ENCODE measurements around the gene USP13.
"Not testable (repeated sequence)": the region's sequence is repeated elsewhere in the genome, so short reads cannot be mapped to it uniquely, and the experiment has no call there.

Gene USP13, protein sequence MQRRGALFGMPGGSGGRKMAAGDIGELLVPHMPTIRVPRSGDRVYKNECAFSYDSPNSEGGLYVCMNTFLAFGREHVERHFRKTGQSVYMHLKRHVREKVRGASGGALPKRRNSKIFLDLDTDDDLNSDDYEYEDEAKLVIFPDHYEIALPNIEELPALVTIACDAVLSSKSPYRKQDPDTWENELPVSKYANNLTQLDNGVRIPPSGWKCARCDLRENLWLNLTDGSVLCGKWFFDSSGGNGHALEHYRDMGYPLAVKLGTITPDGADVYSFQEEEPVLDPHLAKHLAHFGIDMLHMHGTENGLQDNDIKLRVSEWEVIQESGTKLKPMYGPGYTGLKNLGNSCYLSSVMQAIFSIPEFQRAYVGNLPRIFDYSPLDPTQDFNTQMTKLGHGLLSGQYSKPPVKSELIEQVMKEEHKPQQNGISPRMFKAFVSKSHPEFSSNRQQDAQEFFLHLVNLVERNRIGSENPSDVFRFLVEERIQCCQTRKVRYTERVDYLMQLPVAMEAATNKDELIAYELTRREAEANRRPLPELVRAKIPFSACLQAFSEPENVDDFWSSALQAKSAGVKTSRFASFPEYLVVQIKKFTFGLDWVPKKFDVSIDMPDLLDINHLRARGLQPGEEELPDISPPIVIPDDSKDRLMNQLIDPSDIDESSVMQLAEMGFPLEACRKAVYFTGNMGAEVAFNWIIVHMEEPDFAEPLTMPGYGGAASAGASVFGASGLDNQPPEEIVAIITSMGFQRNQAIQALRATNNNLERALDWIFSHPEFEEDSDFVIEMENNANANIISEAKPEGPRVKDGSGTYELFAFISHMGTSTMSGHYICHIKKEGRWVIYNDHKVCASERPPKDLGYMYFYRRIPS
- 7.5 to 8.2 reads per million in 2 donors for total RNA-seq

DNA sequence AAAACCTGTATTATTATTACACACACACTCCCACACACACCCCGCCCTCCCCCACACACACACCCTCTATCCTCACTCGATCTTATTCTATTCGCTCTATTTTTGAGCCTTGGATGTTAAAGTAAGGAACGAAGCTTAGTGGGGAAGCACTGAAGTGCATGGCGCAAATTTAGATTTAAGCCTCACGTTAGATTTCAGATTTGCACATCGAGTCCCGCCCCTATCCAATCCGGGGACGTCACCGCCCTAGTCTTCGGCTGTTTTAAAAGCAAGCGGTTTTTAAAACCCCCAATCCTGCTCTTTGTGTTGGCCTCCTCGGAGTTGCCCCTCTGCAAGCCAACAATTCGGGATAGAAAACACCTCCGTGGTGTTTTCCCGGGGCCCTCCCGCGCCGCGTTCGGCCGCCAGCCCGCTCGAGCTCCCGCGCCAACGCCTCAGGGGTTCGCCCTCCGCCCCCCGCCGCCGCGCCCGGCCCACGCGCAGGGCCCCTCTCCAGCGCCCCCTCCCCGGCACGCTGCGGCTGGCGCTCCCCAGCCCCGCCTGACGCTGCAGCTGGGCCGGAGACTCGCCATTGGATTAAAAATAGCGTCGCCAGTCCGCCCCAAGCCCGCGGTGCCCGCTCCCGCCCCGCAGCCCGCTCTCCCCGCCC lies at the start of gene USP13:
USP13 (plus strand) TSS at position 594 of the 649 bp plus-strand sequence. CDS start 186 bp downstream, outside the sequence.
- DNase-seq, result peak; percentile 46

DNA sequence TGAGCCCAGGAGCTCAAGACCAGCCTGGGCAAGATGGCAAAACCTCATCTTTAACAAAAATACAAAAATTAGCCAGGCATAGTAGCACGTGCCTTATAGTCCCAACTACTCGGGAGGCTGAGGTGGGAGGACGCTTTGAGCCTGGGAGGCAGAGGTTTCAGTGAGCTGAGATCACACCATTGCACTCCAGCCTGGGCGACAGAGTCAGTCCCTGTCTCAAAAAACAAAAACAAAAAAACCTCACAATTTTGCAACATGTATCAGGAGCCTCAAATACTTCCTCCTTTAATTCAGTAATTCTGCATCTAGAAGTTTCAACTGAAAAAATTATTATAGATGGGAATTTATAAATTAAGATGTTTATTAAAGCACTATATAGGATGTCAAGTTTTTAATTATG lies 49.5 kb upstream of the USP13 start:
- DNase-seq, result no peak

DNA sequence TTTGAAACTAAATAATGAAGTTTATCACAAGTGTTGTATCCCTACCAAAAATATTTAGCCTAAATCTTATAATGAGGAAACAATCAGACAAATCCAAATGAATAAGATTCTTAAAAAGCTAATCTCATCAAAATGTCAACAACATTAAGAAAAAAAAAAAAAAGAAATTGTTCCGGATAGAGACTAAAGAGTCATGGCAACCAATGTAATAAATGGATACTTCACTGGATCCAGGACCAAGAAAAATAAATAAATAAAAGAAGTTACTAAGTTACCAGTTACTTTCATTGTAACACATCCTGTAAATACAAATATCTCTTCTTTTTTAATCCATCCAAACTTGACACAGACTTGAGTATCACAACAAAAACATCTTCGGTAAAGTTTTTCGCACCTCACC lies 49.0 kb upstream of the USP13 start:
- DNase-seq, result no peak

DNA sequence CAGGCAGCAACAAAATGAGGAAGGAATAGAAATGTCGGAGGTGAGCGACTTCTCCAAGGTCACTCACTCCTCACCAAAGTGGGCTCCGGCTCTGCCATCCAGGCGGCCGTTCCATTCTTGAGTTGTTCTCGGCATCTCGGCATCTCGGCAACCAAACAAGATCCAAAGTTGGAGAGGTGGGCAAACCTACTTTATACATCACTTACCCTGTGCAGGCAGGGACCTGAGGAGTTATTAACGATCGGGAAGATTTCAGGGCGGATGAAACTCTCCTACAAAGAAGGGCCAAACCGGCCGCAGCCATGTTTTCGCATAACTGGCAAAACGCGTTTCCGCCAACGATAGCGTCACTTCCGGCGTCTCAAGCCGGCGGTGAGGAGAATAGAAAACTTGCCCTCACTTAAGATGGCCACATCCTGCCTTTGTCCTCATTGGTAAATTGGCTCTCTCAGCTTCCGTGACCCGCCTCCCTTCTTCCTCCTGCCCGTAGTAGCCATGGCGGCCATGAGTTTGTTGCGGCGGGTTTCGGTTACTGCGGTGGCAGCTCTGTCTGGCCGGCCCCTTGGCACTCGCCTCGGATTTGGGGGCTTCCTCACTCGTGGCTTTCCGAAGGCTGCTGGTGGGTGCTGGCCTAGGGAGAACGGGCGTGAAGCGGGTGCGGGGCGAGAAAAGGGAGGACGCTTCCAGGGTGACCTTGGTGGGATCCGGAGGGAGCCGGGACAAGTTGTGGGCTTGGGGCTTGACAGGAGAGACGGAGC lies 48.3 kb upstream of the USP13 start, which contains the start of the genes MRPL47 and NDUFB5:
MRPL47 (minus strand) TSS at position 318 of the 758 bp plus-strand sequence; CDS start at position 304, 14 bp downstream.
NDUFB5 (plus strand) TSS at position 474 of the 758 bp plus-strand sequence; CDS start at position 496, 22 bp downstream.
- peak; percentile 61 for DNase-seq

DNA sequence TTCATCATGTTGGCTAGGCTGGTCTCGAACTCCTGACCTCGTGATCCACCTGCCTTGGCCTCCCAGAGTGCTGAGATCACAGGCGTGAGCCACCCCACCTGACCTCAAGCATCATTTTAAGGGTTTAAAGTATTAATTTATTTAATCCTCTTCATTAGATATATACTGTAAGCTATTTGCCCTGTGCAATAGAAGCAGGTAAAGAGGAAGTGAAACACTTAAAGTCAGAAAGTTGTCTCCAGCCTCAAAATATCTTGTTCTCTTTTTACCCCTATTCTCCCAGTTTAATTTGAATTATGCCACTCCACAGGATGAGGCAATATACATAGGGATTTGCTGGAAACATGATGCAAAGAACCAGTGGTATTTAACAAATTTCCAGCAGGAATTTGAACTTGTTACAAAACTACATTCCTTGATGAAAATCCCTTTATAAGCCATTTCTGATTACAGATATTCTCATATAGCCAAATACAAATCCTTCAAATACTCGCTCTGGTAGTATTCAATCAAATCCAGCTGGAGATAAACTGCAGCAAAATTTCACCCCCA lies 46.2 kb upstream of the USP13 start:
- no peak for DNase-seq

DNA sequence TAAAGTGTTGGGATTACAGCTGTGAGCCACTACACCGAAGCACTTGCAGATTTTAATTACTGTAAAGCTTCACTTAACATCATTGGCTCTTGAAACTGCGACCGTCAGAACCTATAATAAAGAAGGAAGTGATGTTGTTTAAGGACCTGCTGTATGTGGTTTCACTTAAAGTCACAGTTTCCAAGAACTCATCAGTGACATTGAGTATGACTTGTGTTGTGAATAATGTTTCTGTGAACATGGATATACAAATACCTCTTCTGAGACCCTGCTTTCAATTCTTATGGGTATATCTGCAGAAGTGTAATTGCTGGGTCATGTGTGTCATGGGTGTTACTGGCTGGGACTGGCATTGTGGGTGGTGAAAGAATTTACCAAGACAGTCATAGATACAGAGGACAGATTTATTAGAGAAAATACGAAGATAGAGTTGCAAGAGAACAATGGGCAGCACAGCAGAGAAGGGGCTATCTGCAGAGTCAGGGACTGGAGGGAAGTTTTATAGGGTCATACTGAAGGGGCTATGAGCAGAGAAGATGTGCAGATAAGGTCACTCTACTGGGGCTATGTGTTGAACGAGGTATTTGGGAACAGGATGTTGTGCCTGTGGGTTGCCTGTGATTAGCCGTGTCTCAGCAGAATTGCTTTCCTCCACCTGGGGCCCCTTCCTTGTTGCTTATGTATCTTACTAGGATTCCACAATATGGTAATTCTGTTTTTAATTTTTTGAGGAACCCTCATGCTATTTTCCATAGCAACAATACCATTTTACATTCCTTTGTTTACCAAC lies 43.7 kb upstream of the USP13 start:
- no peak for DNase-seq

DNA sequence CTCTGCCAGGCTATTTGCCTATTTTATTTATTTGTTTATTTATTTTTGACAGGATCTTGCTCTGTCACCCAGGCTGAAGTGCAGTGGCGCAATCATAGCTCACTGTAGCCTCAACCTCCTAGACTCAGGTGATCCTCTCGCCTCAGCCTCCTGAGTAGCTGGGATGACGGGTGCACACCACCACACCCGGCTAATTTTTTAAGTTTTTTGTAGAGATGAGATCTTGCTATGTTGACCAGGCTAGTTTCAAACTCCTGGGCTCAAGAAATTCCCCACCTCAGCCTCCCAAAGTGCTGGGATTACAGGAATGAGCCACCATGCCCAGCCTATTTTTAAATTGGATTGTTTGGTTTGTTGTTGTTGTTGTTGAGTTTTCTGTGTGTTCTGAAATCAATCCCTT lies 42.8 kb upstream of the USP13 start:
- DNase-seq, result no peak

DNA sequence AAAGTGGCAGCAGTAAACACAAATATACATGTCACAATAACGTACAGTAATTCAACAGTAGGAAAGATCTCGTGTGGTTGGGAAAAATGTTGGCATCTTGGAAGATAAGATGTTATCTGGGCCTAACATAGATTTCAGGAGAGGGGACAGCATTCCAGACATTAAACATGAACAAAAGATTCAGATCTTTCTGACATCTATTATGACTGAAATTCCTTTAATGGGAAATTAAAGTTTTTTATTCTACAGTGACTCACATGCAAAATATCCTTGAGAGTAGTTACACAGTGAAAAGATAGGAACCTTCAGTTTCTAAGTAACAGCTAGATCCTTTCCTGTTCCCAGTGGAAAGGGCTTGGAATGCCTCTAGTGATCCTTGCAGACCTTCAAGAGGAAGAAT lies 39.0 kb upstream of the USP13 start:
- DNase-seq, result no peak

DNA sequence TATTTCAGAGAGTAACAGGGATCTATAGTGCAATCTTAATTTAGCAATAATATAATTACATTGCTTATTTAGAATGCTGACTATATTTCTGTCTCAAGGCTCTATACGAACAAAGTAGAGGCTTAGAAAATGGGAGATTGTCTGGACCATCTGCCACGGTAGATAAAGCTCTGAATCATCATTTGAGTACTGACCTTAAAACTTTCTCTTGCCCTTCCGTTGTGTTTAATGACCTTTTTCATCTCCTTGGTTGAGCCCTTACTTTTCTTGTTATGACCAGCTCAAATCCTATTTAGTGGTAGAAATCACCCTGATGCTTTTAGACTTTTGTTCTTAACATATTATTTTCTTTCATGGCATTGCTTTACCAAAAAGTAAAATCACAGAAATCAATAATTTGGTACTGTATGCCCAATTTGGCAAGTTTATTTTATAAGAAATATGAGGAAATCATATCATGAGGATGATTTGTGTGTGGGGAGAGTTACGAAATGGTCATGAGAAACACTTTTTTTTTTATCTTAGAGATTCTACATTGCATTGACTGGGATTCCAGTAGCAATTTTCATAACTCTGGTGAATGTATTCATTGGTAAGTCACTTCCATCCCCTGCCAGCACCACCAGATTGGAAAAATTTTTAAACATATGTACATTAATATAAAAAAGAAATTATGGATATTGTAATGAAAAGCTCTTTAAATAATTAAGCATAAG lies 37.2 kb upstream of the USP13 start:
- DNase-seq, result no peak

DNA sequence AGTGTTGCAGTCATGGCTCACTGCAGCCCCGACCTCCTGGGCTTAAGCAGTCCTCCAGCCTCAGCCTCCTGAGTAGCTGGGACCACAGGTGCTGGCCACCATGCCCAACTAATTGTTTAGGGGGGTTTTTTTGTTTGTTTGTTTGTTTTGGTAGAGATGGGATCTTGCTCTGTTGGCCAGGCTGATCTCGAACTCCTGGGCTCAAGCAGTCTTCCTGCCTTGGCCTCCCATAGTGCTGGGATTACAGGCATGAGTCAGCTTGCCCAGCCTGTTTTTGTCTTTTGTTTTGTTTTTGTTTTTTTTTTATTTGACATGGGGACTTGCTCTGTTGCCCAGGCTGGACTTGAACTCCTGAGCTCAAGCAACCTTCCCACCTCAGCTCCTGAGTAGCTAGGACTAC lies 30.8 kb upstream of the USP13 start:
- DNase-seq, result no peak

DNA sequence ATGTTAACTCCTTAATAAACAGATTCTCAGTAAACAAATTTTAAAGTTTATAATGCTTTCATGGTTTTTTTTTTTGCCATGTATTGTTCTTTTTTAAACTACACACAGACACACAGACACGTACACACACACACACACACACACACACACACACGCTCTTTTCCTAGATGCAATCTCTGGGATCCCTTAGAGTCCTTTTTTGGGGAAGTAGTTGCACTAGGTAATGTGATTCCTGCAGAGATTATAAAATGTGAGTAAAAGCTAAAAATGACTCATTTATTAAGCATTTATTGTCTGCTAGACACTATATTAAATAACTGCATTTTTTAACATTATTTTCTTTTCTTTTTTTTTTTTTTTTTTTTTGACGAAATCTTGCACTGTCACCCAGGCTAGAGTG lies 28.4 kb upstream of the USP13 start:
- DNase-seq, result no peak

DNA sequence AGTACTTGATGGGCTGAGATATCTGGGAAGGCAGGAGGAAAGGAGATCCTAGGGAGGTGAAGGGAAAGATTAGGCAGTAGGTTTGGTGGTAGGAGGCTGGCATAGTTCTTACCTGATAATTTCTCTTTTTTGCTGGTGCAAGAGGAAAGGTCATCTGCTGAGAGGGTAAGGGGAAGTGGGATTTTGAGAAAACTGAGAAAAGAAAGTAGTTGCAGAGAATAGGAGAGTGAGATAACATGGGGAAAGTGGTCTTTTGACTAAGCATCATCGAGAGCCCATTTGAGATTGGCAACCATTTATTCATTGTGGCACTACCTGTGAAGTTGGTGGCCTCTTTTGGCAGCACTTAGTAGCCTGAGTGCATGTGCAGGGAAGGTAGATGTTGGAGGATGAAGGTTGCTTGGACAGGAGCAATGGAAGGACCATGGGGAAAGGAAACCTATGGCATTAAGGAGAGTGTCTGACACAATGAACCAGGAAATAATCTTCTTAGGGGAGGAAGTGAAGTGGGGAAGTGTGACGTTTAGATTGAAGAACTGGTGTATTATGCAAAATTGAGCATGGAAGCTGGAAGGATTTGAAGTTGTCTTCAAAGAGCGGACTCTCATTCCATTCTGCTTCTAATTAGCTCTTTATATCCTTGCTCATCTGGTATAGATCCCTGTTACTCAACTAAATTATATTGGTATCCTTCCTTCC lies 21.9 kb upstream of the USP13 start:
- no peak for DNase-seq

DNA sequence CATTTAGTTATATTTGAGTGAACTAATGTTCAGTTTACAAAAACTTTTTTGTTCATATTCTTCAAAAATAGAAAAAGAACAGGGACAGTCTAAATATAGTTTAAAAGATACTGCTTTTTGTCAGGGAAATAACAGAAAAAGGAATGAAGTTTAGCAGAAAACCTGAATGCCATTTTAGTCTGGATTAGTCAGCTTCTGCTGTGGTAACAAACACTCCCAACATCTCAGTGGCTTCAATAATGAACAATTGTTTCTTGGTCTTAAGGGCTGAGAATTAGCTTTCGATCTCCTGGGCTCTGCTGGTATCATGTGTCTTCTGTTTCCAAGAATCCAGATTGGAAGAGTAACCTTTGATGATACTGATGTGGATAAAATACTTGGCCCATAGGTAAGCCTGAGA lies 12.4 kb upstream of the USP13 start:
- DNase-seq, result no peak

DNA sequence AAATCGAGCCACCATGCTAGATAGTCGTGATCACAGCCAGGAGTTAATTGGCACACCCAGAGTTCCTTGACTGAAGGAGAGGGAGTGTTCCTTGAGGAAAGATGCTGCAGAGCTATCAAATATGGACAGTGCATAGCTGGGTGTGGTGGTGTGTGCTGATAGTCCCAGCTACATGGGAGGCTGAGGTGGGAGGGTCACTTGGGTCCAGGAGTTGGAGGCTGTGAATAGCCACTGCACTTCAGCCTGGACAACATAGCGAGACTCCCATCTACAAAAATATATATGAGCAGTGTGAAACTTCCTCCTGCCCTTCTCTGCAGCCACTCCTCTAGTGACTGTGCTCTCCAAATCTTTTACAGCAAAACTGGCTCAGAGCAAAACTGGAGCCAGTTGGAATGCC lies 10.0 kb upstream of the USP13 start:
- no peak for DNase-seq

DNA sequence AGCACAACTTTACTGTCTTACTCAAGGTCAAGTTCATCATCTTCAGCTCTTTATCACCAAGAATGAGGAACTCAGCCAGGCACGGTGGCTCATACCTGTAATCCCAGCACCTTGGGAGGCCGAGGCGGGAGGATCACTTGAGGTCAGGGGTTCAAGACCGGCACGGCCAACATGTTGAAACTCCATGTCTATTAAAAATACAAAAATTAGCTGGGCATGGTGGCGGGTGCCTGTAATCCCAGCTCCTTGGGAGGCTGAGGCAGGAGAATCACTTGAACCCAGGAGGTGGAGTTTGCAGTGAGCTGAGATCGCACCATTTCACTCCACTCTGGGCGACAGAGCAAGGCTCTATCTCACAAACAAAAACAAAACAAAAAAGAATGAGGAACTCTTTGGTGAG lies 9.0 kb upstream of the USP13 start:
- not testable (repeated sequence) for DNase-seq

DNA sequence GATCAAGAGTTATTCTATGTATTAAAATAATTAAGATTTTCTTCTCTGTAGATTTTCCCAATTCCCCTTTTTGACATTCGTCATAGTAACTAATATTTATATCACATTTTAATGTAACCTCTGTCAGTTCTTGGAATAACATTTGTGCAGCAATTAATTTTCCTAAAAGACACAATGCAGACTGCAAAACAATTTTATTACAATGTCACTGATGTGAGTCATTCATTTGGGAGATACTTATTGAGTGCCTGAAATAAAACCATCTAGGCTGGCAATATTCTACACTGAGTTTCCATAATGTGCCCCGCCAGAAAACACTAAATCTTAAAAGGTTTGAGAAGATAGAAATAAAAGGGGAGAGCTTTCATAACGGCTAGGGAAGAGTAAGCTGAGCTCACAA lies 6.7 kb upstream of the USP13 start:
- no peak for DNase-seq

DNA sequence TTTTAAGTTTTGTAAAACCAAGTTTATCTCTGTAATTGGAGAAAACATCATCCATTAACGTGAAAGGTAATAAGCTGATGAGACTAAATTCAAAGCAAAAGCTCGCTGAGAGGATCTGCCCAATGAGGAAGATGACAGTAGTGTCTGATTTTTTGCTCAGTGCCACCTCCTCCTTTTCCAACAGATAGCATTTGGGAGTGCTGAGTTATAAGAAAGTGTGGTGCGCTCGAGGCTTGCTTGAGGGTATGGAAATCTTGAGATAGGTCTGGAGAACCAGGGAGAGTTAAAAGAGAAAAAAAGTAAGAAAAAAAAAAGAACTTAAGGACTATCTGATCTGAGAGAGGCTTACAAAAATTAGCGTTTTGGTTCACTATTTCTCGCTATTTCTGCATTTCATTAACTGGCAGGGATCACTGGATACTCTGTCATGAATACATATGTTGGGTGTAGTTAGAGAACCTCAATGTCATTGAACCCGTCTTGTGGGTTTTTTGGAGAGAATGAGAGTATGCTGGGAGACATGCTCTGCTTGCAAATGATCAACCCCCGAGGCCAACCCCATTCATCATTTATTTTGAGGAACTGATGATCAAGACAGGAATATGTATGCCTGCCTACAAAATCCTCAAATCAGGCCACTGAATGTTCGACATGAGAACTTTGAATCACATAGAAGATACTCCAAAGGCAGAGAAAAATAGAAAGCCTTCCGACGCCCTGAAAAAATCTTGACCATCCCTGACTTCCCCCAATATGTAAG lies 973 bp upstream of the USP13 start:
- DNase-seq, result no peak

DNA sequence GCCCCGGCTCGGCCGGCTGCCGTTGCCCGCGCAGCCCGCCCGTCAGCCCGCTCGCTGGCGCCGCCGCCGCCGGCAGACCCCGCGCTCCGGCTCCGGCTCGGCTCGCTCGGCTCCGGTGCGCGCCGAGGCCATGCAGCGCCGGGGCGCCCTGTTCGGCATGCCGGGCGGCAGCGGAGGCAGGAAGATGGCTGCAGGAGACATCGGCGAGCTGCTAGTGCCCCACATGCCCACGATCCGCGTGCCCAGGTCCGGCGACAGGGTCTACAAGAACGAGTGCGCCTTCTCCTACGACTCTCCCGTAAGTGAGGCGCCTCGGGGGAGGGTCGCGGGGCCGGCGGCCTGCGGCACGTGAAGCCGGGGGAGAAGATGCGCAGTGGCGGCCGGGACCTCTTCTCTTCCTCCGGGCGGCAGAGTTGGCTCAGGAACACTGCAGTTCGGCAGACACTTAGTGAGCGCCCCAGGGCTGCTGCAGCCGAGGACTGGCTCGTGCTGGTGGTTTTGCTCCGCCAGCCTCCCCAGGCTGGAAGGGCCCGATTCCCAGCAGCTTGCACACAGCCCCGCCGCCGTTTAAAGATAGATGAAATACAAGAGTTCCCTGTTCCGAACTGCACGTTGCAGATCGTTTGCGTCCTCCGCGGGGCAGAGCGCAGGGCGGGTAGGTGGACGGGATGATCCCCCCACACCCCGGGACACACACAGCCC lies 407 bp downstream of the USP13 start:
- peak; percentile 46 for DNase-seq
